Measurements from ENCODE around the gene IGF2BP2. TPM values are rescaled to one million over a fixed set of nuclear protein-coding genes. Genes with fewer than 3 reads are reported as not detected.

Gene IGF2BP2
- total and polyA plus RNA-seq, 9 of the 15 experiments (the other 6 are each of a cell fraction or from before 2014, with no cell fraction given): 3.2 to 59.6 (median 30.5) TPM

DNA sequence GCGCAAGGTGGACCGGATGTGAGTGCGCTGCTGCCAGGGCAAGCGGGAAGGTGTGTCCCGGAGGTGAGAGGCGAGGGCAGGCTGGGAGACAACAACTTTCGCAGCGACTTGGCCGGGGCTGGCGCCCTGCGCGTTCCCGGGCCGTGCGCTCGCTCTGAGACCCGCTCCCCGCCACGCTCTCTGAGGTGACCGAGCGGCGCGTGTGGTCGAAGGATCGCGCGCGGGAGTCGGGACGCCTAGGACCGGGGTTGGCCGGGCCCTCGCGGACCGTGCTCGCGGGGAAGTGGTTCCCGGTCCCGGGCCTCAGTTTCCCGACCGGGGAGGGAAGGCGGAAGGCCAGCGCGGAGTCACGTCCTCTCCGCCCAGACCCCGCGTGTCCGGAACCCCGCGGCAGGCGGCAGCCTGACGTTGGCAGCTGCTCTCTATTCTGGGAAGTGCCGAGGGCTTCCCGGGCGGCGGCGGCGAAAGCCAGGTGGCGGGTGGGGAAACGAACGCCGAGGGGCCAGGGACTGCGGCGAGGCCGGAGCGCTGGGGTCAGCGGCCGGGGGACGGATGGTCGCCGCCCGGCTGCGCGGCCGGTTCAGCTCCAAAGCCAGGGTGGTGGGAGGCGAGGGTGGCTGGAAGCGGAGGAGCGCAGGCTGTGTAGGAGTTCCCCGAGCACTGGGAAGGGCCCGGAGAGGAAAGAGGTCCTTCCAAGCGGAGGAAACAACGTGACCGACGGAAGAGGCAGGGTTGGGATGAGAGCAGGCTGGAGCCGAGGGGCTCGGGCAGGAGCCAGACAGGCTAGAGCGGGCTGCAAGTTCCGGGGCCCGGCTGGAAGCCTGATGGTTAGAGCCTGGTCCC lies 1.0 kb upstream of the IGF2BP2 start (continued):
- no peak for TF ChIP-seq MECOM (CRISPR knock-in tag; IDR thresholded peaks at IDR 0.05)
- TF ChIP-seq, protein P1, sequence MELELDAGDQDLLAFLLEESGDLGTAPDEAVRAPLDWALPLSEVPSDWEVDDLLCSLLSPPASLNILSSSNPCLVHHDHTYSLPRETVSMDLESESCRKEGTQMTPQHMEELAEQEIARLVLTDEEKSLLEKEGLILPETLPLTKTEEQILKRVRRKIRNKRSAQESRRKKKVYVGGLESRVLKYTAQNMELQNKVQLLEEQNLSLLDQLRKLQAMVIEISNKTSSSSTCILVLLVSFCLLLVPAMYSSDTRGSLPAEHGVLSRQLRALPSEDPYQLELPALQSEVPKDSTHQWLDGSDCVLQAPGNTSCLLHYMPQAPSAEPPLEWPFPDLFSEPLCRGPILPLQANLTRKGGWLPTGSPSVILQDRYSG (tag; conservative IDR thresholded peaks at IDR 0.05; ENCODE audit: low read depth): no peak
- TF ChIP-seq, protein P2, sequence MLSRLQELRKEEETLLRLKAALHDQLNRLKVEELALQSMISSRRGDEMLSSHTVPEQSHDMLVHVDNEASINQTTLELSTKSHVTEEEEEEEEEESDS (CRISPR knock-in tag; IDR thresholded peaks at IDR 0.05): no peak
- TF ChIP-seq, protein P3, sequence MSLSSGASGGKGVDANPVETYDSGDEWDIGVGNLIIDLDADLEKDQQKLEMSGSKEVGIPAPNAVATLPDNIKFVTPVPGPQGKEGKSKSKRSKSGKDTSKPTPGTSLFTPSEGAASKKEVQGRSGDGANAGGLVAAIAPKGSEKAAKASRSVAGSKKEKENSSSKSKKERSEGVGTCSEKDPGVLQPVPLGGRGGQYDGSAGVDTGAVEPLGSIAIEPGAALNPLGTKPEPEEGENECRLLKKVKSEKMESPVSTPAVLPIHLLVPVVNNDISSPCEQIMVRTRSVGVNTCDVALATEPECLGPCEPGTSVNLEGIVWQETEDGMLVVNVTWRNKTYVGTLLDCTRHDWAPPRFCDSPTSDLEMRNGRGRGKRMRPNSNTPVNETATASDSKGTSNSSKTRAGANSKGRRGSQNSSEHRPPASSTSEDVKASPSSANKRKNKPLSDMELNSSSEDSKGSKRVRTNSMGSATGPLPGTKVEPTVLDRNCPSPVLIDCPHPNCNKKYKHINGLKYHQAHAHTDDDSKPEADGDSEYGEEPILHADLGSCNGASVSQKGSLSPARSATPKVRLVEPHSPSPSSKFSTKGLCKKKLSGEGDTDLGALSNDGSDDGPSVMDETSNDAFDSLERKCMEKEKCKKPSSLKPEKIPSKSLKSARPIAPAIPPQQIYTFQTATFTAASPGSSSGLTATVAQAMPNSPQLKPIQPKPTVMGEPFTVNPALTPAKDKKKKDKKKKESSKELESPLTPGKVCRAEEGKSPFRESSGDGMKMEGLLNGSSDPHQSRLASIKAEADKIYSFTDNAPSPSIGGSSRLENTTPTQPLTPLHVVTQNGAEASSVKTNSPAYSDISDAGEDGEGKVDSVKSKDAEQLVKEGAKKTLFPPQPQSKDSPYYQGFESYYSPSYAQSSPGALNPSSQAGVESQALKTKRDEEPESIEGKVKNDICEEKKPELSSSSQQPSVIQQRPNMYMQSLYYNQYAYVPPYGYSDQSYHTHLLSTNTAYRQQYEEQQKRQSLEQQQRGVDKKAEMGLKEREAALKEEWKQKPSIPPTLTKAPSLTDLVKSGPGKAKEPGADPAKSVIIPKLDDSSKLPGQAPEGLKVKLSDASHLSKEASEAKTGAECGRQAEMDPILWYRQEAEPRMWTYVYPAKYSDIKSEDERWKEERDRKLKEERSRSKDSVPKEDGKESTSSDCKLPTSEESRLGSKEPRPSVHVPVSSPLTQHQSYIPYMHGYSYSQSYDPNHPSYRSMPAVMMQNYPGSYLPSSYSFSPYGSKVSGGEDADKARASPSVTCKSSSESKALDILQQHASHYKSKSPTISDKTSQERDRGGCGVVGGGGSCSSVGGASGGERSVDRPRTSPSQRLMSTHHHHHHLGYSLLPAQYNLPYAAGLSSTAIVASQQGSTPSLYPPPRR (CRISPR knock-in tag; IDR thresholded peaks at IDR 0.05; ENCODE audit: borderline replicate concordance): no peak
- no peak for TF ChIP-seq NFXL1 (CRISPR knock-in tag; IDR thresholded peaks at IDR 0.05)
- no peak for TF ChIP-seq ZNF75A (CRISPR knock-in tag; IDR thresholded peaks at IDR 0.05)
- TF ChIP-seq, protein P4, sequence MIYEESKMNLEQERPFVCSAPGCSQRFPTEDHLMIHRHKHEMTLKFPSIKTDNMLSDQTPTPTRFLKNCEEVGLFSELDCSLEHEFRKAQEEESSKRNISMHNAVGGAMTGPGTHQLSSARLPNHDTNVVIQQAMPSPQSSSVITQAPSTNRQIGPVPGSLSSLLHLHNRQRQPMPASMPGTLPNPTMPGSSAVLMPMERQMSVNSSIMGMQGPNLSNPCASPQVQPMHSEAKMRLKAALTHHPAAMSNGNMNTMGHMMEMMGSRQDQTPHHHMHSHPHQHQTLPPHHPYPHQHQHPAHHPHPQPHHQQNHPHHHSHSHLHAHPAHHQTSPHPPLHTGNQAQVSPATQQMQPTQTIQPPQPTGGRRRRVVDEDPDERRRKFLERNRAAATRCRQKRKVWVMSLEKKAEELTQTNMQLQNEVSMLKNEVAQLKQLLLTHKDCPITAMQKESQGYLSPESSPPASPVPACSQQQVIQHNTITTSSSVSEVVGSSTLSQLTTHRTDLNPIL (CRISPR knock-in tag; IDR thresholded peaks at IDR 0.05): no peak
- TF ChIP-seq SMAD2 (IDR thresholded peaks at IDR 0.05; ENCODE audit: low read depth, low read length): no peak
- TF ChIP-seq NFRKB (IDR thresholded peaks at IDR 0.05; ENCODE audit: low read depth): no peak
- no peak for TF ChIP-seq SAFB2 (IDR thresholded peaks at IDR 0.05; ENCODE audit: borderline replicate concordance, low read depth, low read length, severe bottlenecking)
- TF ChIP-seq, protein P5, sequence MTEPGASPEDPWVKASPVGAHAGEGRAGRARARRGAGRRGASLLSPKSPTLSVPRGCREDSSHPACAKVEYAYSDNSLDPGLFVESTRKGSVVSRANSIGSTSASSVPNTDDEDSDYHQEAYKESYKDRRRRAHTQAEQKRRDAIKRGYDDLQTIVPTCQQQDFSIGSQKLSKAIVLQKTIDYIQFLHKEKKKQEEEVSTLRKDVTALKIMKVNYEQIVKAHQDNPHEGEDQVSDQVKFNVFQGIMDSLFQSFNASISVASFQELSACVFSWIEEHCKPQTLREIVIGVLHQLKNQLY (CRISPR knock-in tag; conservative IDR thresholded peaks at IDR 0.05): no peak; a peak in 1 of 4 replicates
- TF ChIP-seq ETS2 (tag; IDR thresholded peaks at IDR 0.05; ENCODE audit: borderline replicate concordance, poor library complexity, severe bottlenecking): no peak
- no peak for TF ChIP-seq SRSF1 (IDR thresholded peaks at IDR 0.05; ENCODE audit: low read depth, low read length)
- TF ChIP-seq ZNF184 (CRISPR knock-in tag; IDR thresholded peaks at IDR 0.05): no peak
- no peak for TF ChIP-seq FOXJ2 (tag; IDR thresholded peaks at IDR 0.05)
- TF ChIP-seq SMARCA4 (IDR thresholded peaks at IDR 0.05): no peak
- TF ChIP-seq CBX8 (IDR thresholded peaks at IDR 0.05; ENCODE audit: borderline replicate concordance, extremely low read depth, low read depth, low read length, poor library complexity, severe bottlenecking): no peak
- TF ChIP-seq FOS (IDR thresholded peaks at IDR 0.05; ENCODE audit: extremely low read depth, insufficient read length): no peak
- no peak for TF ChIP-seq ZNF507 (tag; conservative IDR thresholded peaks at IDR 0.05)
- TF ChIP-seq NCOA6 (IDR thresholded peaks at IDR 0.05): no peak
